Mononuclear cell (primary cell): ENCODE results near the gene CTNNAL1. TPM values are rescaled to one million over a fixed set of nuclear protein-coding genes. Genes with fewer than 3 reads are reported as not detected.
"Not testable (repeated sequence)": the region's sequence is repeated elsewhere in the genome, so short reads cannot be mapped to it uniquely, and the experiment has no call there.

Experiments
- H3K27me3 ChIP-seq: 2 replicates; pipeline ENCODE4 v1.6.0; 2011; ENCODE audit warnings: low read length, control low read depth; ENCODE audit not compliant: insufficient read depth
- H3K4me1 ChIP-seq: 2 replicates; pipeline ENCODE4 v1.5.1; 2011; ENCODE audit warnings: mild to moderate bottlenecking, low read length, control low read depth; ENCODE audit not compliant: insufficient read depth
- H3K4me3 ChIP-seq: 2 replicates; pipeline ENCODE4 v1.5.1; 2011; ENCODE audit warnings: mild to moderate bottlenecking, low read length, moderate library complexity
- H3K9me3 ChIP-seq: 2 replicates; pipeline ENCODE4 v1.5.1; 2011; ENCODE audit warnings: low read depth, mild to moderate bottlenecking, control low read depth, low read length
- total RNA-seq: library from RNA; depleted of rRNA; stranded (reverse); fragments of >200 nt; gene quantifications from one replicate; pipeline ENCODE4 v1.2.3, GENCODE V29; 2012

The CTNNAL1 gene
- total RNA-seq, 1 donor, result 4.3 TPM

DNA sequence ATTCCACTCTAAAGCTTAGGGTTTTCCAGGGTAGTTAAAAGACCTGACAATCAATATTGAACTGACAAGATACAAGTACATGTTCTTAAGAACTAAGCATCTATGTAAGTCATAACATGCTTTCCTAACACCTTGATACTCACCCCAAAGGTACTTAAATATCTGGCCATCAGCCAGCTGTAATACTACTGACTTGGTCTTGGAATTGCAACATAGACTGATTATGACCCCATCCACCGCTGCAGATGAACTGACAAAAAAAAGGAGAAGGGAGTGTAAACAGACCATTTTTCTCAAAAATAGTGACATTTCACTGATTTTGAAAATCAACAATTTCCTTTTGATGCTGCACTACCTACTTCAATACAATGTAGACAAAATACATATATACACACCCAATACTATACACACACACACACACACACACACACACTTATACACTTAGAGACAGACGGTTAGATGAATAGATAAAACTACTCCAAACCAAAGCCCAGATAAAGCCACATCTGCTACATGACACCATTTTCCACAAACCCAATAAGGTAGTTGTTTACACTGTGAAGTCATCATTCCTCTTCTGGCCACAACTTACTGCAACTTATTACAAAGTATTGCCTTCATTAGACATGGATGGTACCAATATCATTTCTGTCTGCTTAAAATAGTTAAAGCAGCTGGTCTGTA, 109.7 kb downstream of the CTNNAL1 start:
- H3K4me3 ChIP-seq, result no peak overlapping the region
- H3K27me3 ChIP-seq, result no peaks in the 10 kb centered on the region
- no peaks in the 10 kb centered on the region for H3K9me3 ChIP-seq
- no peaks in the 10 kb centered on the region for H3K4me1 ChIP-seq

- H3K4me1 ChIP-seq, result no peaks in the 10 kb centered on the region
- H3K27me3 ChIP-seq, result no peaks in the 10 kb centered on the region
- no peak overlapping the region for H3K4me3 ChIP-seq
- no peaks in the 10 kb centered on the region for H3K9me3 ChIP-seq
Measured at GRCh38 chr9:108900176-108900575, 113.1 kb downstream of the CTNNAL1 start.

DNA sequence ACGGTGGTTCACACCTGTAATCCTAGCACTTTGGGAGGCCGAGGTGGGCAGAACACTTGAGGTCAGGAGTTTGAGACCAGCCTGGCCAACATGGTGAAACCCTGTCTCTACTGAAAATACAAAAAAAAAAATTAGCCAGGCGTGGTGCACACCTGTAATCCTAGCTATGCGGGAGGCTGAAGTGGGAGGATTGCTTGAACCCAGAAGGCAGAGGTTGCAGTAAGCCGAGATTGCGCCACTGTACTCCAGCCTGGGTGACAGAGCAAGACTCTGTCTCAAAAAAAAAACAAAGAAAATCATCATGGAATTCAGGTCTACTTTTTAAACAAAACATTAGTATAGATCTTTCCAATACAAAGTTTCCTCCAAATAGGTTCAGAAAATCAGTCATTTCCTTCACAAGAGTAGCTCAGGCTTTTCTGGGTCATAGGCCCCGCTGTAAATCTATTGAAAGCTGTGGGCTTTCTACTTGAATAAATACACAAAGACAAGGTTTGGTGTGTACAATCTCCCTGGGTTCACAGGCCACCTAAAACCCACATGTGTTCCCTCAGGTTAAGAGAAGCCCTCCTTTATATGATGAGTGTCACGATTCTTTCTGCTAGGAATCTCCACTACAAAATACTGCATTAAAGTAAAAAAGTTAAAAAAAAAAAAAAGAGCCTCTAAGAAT, 114.1 kb downstream of the CTNNAL1 start:
- H3K9me3 ChIP-seq, H3K27me3 ChIP-seq, H3K4me3 ChIP-seq, H3K4me1 ChIP-seq: not testable (repeated sequence)

DNA sequence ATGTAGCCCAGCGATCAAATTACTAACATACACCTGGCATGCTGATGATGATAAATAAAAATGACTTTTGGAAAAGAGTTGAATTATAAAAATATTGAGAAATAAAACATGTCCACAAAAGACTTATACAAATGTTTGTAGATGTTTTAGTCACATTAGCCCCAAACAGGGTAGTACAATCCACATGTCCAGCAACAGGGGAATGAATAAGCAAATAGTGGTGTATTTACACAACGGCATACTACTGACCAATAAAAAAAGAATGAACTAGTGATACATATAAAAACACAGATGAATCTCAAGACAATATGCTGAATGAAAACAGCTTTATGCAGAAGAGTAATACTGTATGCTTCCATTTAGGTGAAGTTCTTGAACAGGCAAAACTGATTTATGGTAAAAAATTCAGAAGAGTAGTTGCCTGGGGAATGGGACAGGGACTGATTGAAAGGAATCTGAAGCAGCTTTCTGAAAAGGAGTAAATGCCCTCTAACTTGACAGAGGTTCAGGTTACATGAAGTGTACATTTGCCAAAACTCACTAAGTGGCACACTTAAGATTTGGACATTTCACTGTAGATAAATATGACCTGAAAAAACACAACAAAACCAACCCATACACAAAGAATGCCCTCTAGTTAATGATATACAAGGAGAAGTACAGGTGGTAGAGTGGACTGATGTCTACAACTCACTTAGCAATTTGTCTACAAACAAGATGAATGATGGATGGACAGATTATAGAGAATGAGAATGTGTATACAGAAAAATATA, 115.8 kb downstream of the CTNNAL1 start:
- Histone ChIP-seq H3K4me3 (no peak overlapping the region), H3K9me3 (no peaks in the 10 kb centered on the region), H3K27me3 (no peaks in the 10 kb centered on the region), H3K4me1 (no peaks in the 10 kb centered on the region)

GRCh38 chr9:108894225-108894997, 118.9 kb downstream of the CTNNAL1 start:
- Histone ChIP-seq H3K4me1 (no peaks in the 10 kb centered on the region), H3K4me3 (no peak overlapping the region), H3K27me3 (no peaks in the 10 kb centered on the region), H3K9me3 (no peaks in the 10 kb centered on the region)

Other genes with a start within 250 kb of the CTNNAL1 start
- gene ACTL7B, start 157.5 kb downstream of the CTNNAL1 start, total RNA-seq, result under 0.01 TPM
- gene ACTL7A, start 151.2 kb downstream of the CTNNAL1 start, total RNA-seq, result not detected
- gene ELP1, start 79.4 kb downstream of the CTNNAL1 start, total RNA-seq, result 14.1 TPM
- 5.5 TPM for gene ABITRAM, start 79.1 kb downstream of the CTNNAL1 start, total RNA-seq
- 37.6 TPM for gene TMEM245, start 106.4 kb upstream of the CTNNAL1 start, total RNA-seq
- gene FRRS1L, start 153.8 kb upstream of the CTNNAL1 start, total RNA-seq, result under 0.01 TPM